Small intestine (tissue), 7 donors: ENCODE results near the gene NPBWR2. TPM values are rescaled to one million over a fixed set of nuclear protein-coding genes. Genes with fewer than 3 reads are reported as not detected.
A peak's percentile ranks its signal among the peaks of the same experiment; 100 is the strongest.

Experiments used
- DNase-seq, 2 donors: peaks; one replicate each; pipeline versions ENCODE4 v3.0.0 to v3.0.0-alpha.2; 2013
- FAIRE-seq: peaks from 2 replicates; lab custom pipeline; 2012; peaks lifted over from hg19 to GRCh38; lab: Jason Lieb, UNC
- H3K27ac ChIP-seq, 3 donors: one replicate each; pipeline ENCODE4 v1.5.1; 2013; ENCODE audit warnings: low read length in 2 of 3, mild to moderate bottlenecking in 2 of 3, control low read depth in 1 of 3, inconsistent platforms in 1 of 3, low read depth in 1 of 3, moderate library complexity in 1 of 3
- H3K27me3 ChIP-seq, 3 donors: one replicate each; pipeline ENCODE4 v1.6.1; 2013; ENCODE audit warnings: low read length in 3 of 3, inconsistent platforms in 1 of 3; ENCODE audit not compliant: control insufficient read depth in 3 of 3, insufficient read depth in 3 of 3
- H3K36me3 ChIP-seq, 3 donors: one replicate each; pipeline ENCODE4 v1.6.1; 2013; ENCODE audit warnings: low read length in 3 of 3, inconsistent platforms in 1 of 3, low read depth in 1 of 3, mild to moderate bottlenecking in 1 of 3, moderate library complexity in 1 of 3; ENCODE audit not compliant: control insufficient read depth in 3 of 3, insufficient read depth in 2 of 3
- H3K4me1 ChIP-seq, 3 donors: one replicate each; pipeline ENCODE4 v1.6.1; 2013; ENCODE audit warnings: low read length in 2 of 3, inconsistent platforms in 1 of 3, low read depth in 1 of 3, mild to moderate bottlenecking in 1 of 3, moderate library complexity in 1 of 3; ENCODE audit not compliant: control insufficient read depth in 3 of 3, insufficient read depth in 2 of 3
- H3K4me3 ChIP-seq, 3 donors: one replicate each; pipeline ENCODE4 v1.5.1; 2013; ENCODE audit warnings: low read length in 3 of 3, control low read depth in 1 of 3, inconsistent platforms in 1 of 3, low read depth in 1 of 3, mild to moderate bottlenecking in 1 of 3, moderate library complexity in 1 of 3
- H3K9me3 ChIP-seq, 2 donors: one replicate each; pipeline ENCODE4 v1.6.1; 2013; ENCODE audit warnings: low read depth in 1 of 2, low read length in 1 of 2; ENCODE audit not compliant: control insufficient read depth in 2 of 2, insufficient read depth in 1 of 2
- WGBS, 3 donors: extraction: QIAGEN DNeasy Blood & Tissue Kit; methylation state at CpG; one replicate each; pipeline ENCODE4 v1.1.7; 2013; 5-methylcytosine and 5-hydroxymethylcytosine counted together
- polyA plus RNA-seq, 4 donors: library from polyadenylated mRNA; stranded (reverse) in 3 of 4; unstranded in 1 of 4; fragments of 200-250 nt in 3 of 4; fragments of 120-200 nt in 1 of 4; gene quantifications; one replicate each; pipeline versions ENCODE4 v1.2.1 to v1.2.3, GENCODE V29; 2013
- donor health status: healthy with polysubstance abuse.
- donor health status: control.
- donor health status: control.
- donor health status: Bipolar disorder and iron deficiency.
- donor health status: healthy.

Gene NPBWR2
- polyA plus RNA-seq, 4 donors: not detected

DNA sequence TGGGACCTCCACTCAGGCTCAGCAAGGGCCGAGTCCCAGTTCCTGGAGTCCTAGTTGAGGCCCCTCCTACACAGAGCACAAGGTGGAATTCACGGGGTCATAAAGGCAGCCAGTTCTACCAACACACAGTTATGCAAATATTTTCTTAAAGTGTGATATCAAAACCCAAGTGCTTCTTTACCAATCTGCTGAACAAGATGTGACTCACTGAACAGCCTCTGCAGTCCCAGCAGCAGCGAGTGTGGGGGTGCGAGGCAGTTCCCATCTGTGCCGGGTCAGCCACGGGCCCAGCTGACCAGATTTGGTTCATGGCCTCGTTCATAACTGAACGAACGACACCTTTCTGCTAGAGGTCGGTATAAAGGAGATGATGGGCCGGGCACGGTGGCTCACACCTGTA is 48.8 kb downstream of the NPBWR2 start:
- H3K27ac ChIP-seq: no peak overlapping the region
- peaks cover 0 to 45% (median 5%) of the 10 kb centered on the region in 3 donors for H3K27me3 ChIP-seq
- H3K4me1 ChIP-seq: peaks cover 0 to 10% (median 0%) of the 10 kb centered on the region in 3 donors
- H3K4me3 ChIP-seq: no peak overlapping the region
- 53 to 74% (median 69%) methylated on average over 12 of the region's 12 CpGs for WGBS, 3 donors
- FAIRE-seq: no peak
- DNase-seq: no peak
- H3K9me3 ChIP-seq: no peaks in the 10 kb centered on the region
- H3K36me3 ChIP-seq: no peaks in the 10 kb centered on the region

- H3K9me3 ChIP-seq: no peaks in the 10 kb centered on the region
- 24 to 36% (median 28%) methylated on average over 30 to 33 of the region's 33 CpGs for WGBS, 3 donors
- H3K4me1 ChIP-seq: peaks cover 0 to 10% (median 0%) of the 10 kb centered on the region in 3 donors
- no peak overlapping the region for H3K4me3 ChIP-seq
- peak; percentile 58 to 82 for DNase-seq
- no peak for FAIRE-seq
- peak overlapping the region in 1 of 3 donors; percentile 73 for H3K27ac ChIP-seq
- H3K27me3 ChIP-seq: peaks cover under 1 to 52% (median 6%) of the 10 kb centered on the region in 3 donors
- H3K36me3 ChIP-seq: no peaks in the 10 kb centered on the region
These were observed 49.5 kb downstream of the NPBWR2 start for GRCh38 chr20:64057628-64058498.

- DNase-seq (no peak), FAIRE-seq (no peak)
- no peaks in the 10 kb centered on the region for H3K36me3 ChIP-seq
- H3K4me1 ChIP-seq: peaks cover 0 to 3% (median 0%) of the 10 kb centered on the region in 3 donors
- no peaks in the 10 kb centered on the region for H3K9me3 ChIP-seq
- H3K27ac ChIP-seq: peak overlapping the region in 1 of 3 donors; percentile 73
- 37 to 53% (median 51%) methylated on average over 37 to 39 of the region's 39 CpGs for WGBS, 3 donors
- H3K27me3 ChIP-seq: peaks cover 4 to 60% (median 9%) of the 10 kb centered on the region in 3 donors
- H3K4me3 ChIP-seq: no peak overlapping the region
These were observed 50.3 kb downstream of the NPBWR2 start for GRCh38 chr20:64056889-64057627.

DNA sequence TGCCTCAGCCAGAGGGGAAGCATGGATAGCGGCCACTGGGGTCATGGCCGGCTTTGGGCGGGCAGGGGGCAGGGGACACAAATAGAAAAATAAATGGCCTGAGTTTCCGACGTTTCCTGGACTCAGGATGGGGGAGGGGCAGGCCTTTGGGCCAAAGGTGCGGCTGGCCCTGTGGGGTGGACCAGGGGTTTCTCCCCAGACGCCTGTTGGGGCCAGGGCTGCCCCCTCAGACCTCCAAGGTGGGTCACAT is 50.8 kb downstream of the NPBWR2 start:
- DNase-seq: no peak
- Histone ChIP-seq H3K4me1 (peaks cover 0 to 3% (median 0%) of the 10 kb centered on the region in 3 donors), H3K27me3 (peaks cover 4 to 65% (median 12%) of the 10 kb centered on the region in 3 donors), H3K27ac (peak overlapping the region in 1 of 3 donors; percentile 73), H3K4me3 (no peak overlapping the region), H3K9me3 (no peaks in the 10 kb centered on the region), H3K36me3 (no peaks in the 10 kb centered on the region)
- WGBS, 3 donors: 33 to 51% (median 40%) methylated on average over 7 of the region's 7 CpGs
- FAIRE-seq: no peak

DNA sequence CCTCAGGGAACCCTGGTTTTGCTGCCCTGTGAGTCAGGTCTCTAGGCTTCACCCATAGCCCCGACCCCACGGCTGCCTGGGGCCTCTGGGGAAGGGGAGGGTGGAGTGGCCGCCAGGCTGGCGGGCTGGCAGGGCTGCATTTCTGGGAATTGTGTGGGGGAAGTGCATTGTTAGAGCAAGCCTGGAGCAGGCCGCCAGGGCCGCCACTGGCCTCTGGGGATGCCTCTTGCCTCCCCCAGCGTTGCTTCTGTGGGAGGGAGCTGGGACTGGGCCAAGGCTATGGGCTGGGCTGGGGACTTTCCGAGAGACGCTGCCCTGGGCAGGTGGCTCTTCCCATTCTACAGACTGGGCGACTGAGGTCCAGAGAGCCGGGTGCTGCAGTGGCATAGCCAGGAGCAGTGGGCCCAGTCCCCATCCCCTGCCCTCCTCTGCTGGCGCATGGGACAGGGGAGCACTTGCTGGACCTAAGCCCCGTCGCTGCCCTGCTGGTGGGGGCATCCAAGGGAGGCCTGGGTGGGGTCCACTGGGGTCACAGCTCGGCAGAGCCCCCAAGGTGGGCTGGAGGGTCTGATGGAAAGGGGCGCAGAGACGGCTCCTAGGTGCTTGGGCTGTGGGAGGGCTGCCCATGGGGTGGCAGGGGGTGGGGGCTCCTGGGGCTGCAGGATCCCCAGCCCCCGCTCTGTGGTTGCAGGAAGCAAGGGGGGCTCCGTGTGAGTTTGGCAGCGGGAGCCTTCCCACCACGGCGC is 51.3 kb downstream of the NPBWR2 start:
- DNase-seq: no peak

DNA sequence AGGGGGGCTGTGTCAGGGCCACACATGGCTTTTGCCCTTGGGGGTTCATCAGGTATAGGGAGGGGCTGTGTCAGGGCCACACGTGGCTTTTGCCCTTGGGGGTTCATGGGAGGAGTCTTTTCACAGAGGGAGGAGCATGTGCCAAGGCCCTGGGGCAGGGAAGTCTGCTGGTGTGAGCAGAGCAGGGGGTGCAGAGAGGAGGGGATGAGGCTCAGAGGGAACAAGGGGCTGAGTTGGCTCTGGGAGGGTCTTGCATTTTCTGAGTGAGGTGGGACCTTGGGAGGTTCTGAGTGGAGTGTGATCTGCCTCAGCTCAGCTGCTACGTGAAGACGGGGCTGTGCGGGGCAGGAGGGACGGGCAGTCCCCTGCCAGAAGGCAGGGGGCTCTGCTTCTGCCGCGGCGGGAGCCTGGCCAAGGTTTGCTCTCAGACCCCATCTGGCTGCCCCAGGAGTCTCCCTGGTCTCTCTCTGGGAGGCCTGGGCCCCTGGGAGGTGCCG is 51.9 kb downstream of the NPBWR2 start:
- Histone ChIP-seq H3K27me3 (peaks cover 4 to 76% (median 20%) of the 10 kb centered on the region in 3 donors), H3K4me1 (peaks cover 0 to 3% (median 0%) of the 10 kb centered on the region in 3 donors), H3K9me3 (no peaks in the 10 kb centered on the region), H3K4me3 (no peak overlapping the region), H3K36me3 (no peaks in the 10 kb centered on the region), H3K27ac (peak overlapping the region in 1 of 3 donors; percentile 83)
- WGBS, 3 donors: 40 to 72% (median 69%) methylated on average over 2 to 9 of the region's 9 CpGs
- FAIRE-seq (no peak), DNase-seq (no peak)

More for the DNA sequence above, 51.3 kb downstream of the NPBWR2 start:
- 46 to 55% (median 51%) methylated on average over 19 to 22 of the region's 22 CpGs for WGBS, 3 donors
- Histone ChIP-seq H3K27me3 (peaks cover 4 to 70% (median 16%) of the 10 kb centered on the region in 3 donors), H3K36me3 (no peaks in the 10 kb centered on the region), H3K4me1 (peaks cover 0 to 3% (median 0%) of the 10 kb centered on the region in 3 donors), H3K9me3 (no peaks in the 10 kb centered on the region), H3K4me3 (no peak overlapping the region), H3K27ac (peak overlapping the region in 1 of 3 donors; percentile 83)
- FAIRE-seq: no peak

DNA sequence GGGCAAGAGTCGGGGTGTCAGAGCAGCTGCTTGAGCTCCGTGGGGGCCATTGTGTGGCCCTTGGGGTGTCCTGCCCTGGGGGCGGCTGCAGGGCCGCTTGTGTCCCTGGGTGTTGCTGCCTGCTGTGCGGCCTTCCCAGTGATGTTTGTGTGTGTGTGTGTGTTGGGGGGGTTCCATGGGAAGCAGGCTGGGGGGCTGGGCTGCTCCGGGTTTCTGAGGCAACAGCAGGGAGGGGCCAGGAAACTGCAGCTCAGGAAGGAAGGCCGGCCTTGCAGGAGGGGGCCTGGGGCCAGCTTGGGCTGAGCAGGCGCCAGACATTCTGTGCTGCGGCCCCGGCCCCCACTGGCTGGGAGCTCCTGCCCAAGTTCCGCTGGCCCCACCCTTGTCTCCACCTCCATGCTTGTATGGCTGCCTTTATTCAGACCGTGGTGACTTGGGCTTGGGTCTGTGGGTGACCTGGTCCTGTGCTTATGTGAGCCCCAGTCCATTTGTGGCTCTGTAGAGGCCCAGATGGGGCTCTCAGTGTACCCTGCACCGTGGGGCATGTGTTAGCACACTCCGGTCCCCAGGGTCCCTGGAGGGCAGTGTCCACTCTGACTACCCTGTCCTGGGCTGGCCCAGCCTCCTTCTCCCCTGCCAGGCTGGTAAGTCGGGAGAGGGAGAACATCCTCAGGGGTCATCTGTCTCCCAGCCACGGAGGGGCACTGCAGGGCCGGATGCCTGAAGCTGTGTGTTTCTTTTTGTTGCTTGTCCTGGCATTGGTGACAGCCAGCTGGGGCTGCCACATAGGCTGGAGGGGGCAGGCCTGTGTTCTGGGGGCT is 53.3 kb downstream of the NPBWR2 start:
- Histone ChIP-seq H3K27me3 (peaks cover 7 to 79% (median 27%) of the 10 kb centered on the region in 3 donors), H3K9me3 (no peaks in the 10 kb centered on the region), H3K4me3 (no peak overlapping the region), H3K27ac (peak overlapping the region in 2 of 3 donors; percentile 38 to 82), H3K36me3 (no peaks in the 10 kb centered on the region), H3K4me1 (peaks cover 0 to 5% (median 0%) of the 10 kb centered on the region in 3 donors)
- FAIRE-seq (no peak), DNase-seq (peak in 1 of 2 donors; percentile 33)
- 32 to 38% (median 32%) methylated on average over 16 to 17 of the region's 17 CpGs for WGBS, 3 donors
